ENCODE data around the gene ZMIZ1.

Gene ZMIZ1

GRCh38 chr10:79320820-79321493 is 252.2 kb downstream of the ZMIZ1 start:
- no peak for DNase-seq
- TF ChIP-seq CTCF (IDR thresholded peaks at IDR 0.05; ENCODE audit: low read depth, low read length) = no peak
- Histone ChIP-seq H3K36me3 (no peaks in the 10 kb centered on the region), H3K4me1 (peaks cover 13% of the 10 kb centered on the region), H3K9me3 (no peaks in the 10 kb centered on the region), H3K4me3 (ENCODE audit: low read depth, low read length) (no peak overlapping the region), H3K27me3 (no peaks in the 10 kb centered on the region)

- no peak for TF ChIP-seq CTCF (IDR thresholded peaks at IDR 0.05; ENCODE audit: low read depth, low read length)
- Histone ChIP-seq H3K9me3 (no peaks in the 10 kb centered on the region), H3K27me3 (no peaks in the 10 kb centered on the region), H3K4me1 (peaks cover 12% of the 10 kb centered on the region), H3K4me3 (ENCODE audit: low read depth, low read length) (no peak overlapping the region), H3K36me3 (no peaks in the 10 kb centered on the region)
- DNase-seq = no peak
Observed at GRCh38 chr10:79321494-79321882, 252.7 kb downstream of the ZMIZ1 start.

DNA sequence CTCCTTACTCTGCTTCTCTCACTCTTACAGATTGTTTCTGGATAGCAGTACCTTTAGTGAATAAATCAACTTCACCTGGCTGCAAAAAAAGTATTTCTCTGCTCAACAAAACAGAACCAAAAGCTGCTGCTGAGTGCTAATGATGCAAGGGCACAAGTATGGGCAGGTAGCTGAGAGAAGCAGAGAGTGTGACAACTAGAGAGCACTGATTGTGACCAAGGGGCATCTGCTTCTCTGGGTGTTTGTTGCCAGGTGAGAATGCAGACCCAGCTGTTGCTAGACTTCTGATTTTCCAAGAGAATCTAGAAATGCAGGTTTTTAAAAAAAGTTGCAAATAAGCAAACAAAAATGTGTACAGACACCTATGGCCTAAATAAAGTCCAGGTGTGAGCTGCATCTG is 253.2 kb downstream of the ZMIZ1 start:
- Histone ChIP-seq H3K27me3 (no peaks in the 10 kb centered on the region), H3K9me3 (no peaks in the 10 kb centered on the region), H3K4me1 (peaks cover 7% of the 10 kb centered on the region), H3K36me3 (no peaks in the 10 kb centered on the region), H3K4me3 (ENCODE audit: low read depth, low read length) (no peak overlapping the region)
- no peak for TF ChIP-seq CTCF (IDR thresholded peaks at IDR 0.05; ENCODE audit: low read depth, low read length)
- no peak for DNase-seq

DNA sequence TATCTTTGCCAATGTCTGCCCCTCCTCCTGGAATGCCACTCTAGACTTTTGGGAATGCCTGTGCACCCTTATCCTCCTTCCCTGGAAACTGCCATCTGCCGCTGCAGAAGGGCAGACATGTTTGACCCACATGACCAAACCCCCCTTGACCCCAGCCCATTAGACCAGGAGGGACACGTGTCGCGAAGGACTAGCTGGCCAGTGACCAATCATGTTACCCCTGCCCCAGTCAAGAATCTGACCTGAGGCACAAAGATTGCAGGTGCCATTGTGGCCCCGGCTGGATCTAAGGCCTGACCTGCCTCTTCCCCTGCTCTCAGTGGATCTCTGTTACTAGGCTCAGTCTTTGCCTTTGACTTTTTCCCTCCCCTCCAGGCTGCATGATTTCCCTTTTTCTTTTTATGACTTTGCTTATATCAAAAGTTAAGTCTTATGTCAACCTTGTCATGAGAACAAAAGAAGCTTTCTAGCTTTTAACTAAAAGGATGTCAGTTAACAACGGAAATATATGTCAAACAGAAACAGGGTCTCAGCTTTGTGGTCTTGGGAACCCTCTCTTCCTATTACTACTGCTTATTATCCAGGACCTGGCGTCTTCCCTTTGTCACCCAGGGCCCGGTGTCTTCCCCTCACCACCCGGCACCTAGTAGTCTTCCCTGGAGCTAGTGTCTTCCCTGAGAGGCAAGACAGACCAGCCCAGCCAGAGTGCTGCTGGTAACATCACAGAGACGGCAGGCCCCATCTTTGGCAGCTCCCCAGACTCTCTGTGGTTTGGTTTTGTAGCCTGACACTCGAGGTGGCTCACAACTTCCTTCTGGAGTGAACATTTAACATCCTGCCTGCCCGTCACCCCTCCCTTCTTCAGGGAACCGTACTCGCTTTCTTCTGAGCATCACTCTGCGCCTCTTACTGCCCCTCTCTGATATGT is 254.1 kb downstream of the ZMIZ1 start:
- TF ChIP-seq CTCF (IDR thresholded peaks at IDR 0.05; ENCODE audit: low read depth, low read length) = no peak
- H3K27me3 ChIP-seq = no peaks in the 10 kb centered on the region
- DNase-seq = no peak
- peaks cover 2% of the 10 kb centered on the region for H3K4me1 ChIP-seq
- no peaks in the 10 kb centered on the region for H3K36me3 ChIP-seq
- no peaks in the 10 kb centered on the region for H3K9me3 ChIP-seq
- H3K4me3 ChIP-seq (ENCODE audit: low read depth, low read length) = no peak overlapping the region

GRCh38 chr10:79323602-79324001 is 254.8 kb downstream of the ZMIZ1 start:
- H3K9me3 ChIP-seq = no peaks in the 10 kb centered on the region
- H3K36me3 ChIP-seq = no peaks in the 10 kb centered on the region
- no peaks in the 10 kb centered on the region for H3K27me3 ChIP-seq
- H3K4me1 ChIP-seq = peaks cover 2% of the 10 kb centered on the region
- DNase-seq = no peak
- TF ChIP-seq CTCF (IDR thresholded peaks at IDR 0.05; ENCODE audit: low read depth, low read length) = no peak
- H3K4me3 ChIP-seq (ENCODE audit: low read depth, low read length) = no peak overlapping the region
